Smooth muscle cell (in vitro differentiated cells): Measurements from ENCODE around the gene FAM168A. TPM values are rescaled to one million over a fixed set of nuclear protein-coding genes. Genes with fewer than 3 reads are reported as not detected.

Source experiments
- DNase-seq: peaks from one replicate; lab custom pipeline; 2025; ENCODE audit not compliant: unreplicated experiment; lab: John Stamatoyannopoulos, UW
- H2AFZ ChIP-seq: fragments of 200-600 bp; sonication (generic); 2 replicates; pipeline ENCODE4 v1.6.0; 2016; ENCODE audit warnings: antibody characterized with exemption, low read depth, mild to moderate bottlenecking
- H3F3A ChIP-seq: fragments of 200-600 bp; sonication (generic); 2 replicates; pipeline ENCODE4 v1.6.0; 2017; ENCODE audit warnings: antibody characterized with exemption, low read depth
- H3K27ac ChIP-seq: fragments of 200-600 bp; sonication (generic); 2 replicates; pipeline ENCODE4 v1.5.1; 2016; ENCODE audit warnings: low read depth, mild to moderate bottlenecking
- H3K27me3 ChIP-seq: fragments of 200-600 bp; sonication (generic); 2 replicates; pipeline ENCODE4 v1.6.1; 2016; ENCODE audit warnings: low read depth, mild to moderate bottlenecking
- H3K36me3 ChIP-seq: fragments of 200-600 bp; sonication (generic); 2 replicates; pipeline ENCODE4 v1.5.1; 2016; ENCODE audit warnings: low read depth
- H3K4me1 ChIP-seq: fragments of 200-600 bp; sonication (generic); 2 replicates; pipeline ENCODE4 v1.5.1; 2016; ENCODE audit warnings: low read depth
- H3K4me2 ChIP-seq: fragments of 200-600 bp; sonication (generic); 2 replicates; pipeline ENCODE4 v1.6.0; 2016; ENCODE audit warnings: mild to moderate bottlenecking
- H3K4me3 ChIP-seq: fragments of 200-600 bp; sonication (generic); 2 replicates; pipeline ENCODE4 v1.5.1; 2016; ENCODE audit warnings: mild to moderate bottlenecking
- H3K79me2 ChIP-seq: fragments of 200-600 bp; sonication (generic); 2 replicates; pipeline ENCODE4 v1.6.0; 2016; ENCODE audit warnings: low read depth, mild to moderate bottlenecking
- H3K9ac ChIP-seq: fragments of 200-600 bp; sonication (generic); 2 replicates; pipeline ENCODE4 v1.6.0; 2016; ENCODE audit warnings: low read depth
- H3K9me3 ChIP-seq: fragments of 200-600 bp; sonication (generic); replicated peaks from 2 replicates; pipeline ENCODE4 v1.5.1; 2016; ENCODE audit warnings: low read depth
- H4K20me1 ChIP-seq: fragments of 200-600 bp; sonication (generic); 2 replicates; pipeline ENCODE4 v1.6.0; 2016; ENCODE audit warnings: low read depth
- WGBS: methylation state at CpG from one replicate; pipeline ENCODE4 v1.1.7; 2016; ENCODE audit warnings: low lambda C conversion rate; 5-methylcytosine and 5-hydroxymethylcytosine counted together
- polyA plus RNA-seq: library from polyadenylated mRNA; unstranded; fragments of >200 nt; fragmentation: Nextera tagmentation; extraction: Ambion mirVana; gene quantifications from 2 replicates; pipeline ENCODE4 v1.2.1, GENCODE V29; 2016
- total RNA-seq: library from RNA; depleted of rRNA; stranded (reverse); fragments of >200 nt; gene quantifications from 2 replicates; pipeline ENCODE4 v1.2.3, GENCODE V29; 2014
- TF ChIP-seq, protein P1 (sequence below): fragments of 200-600 bp; sonication (generic); IDR thresholded peaks from 2 replicates; pipeline ENCODE4 v1.5.1; 2017; ENCODE audit warnings: borderline replicate concordance, mild to moderate bottlenecking, antibody characterized with exemption; ENCODE audit not compliant: insufficient read depth, poor library complexity, severe bottlenecking

The FAM168A gene, protein sequence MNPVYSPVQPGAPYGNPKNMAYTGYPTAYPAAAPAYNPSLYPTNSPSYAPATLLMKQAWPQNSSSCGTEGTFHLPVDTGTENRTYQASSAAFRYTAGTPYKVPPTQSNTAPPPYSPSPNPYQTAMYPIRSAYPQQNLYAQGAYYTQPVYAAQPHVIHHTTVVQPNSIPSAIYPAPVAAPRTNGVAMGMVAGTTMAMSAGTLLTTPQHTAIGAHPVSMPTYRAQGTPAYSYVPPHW
- total RNA-seq (32.5 and 39.3 TPM in 2 replicates), polyA plus RNA-seq (10.8 and 13.0 TPM in 2 replicates)

DNA sequence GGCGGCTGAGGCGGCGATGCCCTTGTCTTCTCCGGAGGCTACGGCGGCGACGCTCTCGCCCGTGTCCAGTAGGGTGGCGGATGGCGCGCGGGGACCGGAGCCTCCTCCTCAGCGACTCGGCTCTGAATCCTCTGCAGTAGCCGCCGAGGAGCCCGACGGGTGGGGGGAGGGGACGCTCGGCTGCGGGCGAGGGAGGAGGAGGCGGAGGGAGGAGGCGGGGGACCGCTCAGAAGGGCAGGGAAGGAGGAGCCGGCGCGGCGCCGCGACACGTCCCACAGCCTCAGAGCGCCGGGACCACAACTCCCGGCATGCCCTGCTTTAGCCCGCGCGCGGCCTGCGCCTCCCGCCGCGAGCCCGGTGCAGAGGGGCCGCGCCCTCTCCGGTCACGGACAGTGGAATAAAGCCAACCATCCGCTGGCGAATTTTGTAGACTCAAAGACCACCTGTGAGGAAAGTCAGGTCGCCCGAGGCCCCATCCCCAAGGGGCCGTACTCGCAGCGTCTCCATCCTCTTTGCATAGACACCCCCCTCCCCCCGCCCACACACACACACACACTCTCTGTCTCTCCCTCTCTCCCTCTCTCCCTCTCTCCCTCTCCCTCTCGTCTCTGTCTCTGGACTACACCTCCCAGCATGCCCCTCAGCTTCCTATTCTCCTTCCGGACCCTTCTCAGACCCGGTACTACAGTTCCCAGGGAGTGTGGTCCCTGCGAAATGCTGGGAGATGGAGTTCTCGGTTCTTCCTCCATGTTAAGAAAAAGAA lies at the start of gene FAM168A:
Gene FAM168A (minus strand): TSS at position 157 of the 763 bp plus-strand sequence. CDS start 129,638 bp downstream, outside the sequence.
- no peaks in the 10 kb centered on the region for H3F3A ChIP-seq
- H3K4me3 ChIP-seq, result peak within 1 kb of the TSS; percentile 93
- TF ChIP-seq, protein P1, sequence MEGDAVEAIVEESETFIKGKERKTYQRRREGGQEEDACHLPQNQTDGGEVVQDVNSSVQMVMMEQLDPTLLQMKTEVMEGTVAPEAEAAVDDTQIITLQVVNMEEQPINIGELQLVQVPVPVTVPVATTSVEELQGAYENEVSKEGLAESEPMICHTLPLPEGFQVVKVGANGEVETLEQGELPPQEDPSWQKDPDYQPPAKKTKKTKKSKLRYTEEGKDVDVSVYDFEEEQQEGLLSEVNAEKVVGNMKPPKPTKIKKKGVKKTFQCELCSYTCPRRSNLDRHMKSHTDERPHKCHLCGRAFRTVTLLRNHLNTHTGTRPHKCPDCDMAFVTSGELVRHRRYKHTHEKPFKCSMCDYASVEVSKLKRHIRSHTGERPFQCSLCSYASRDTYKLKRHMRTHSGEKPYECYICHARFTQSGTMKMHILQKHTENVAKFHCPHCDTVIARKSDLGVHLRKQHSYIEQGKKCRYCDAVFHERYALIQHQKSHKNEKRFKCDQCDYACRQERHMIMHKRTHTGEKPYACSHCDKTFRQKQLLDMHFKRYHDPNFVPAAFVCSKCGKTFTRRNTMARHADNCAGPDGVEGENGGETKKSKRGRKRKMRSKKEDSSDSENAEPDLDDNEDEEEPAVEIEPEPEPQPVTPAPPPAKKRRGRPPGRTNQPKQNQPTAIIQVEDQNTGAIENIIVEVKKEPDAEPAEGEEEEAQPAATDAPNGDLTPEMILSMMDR, result no peak
- H3K9me3 ChIP-seq, result no peaks in the 10 kb centered on the region
- peaks cover 20% of the 10 kb centered on the region for H3K4me1 ChIP-seq
- H3K36me3 ChIP-seq, result no peaks in the 10 kb centered on the region
- H3K79me2 ChIP-seq, result peaks cover 47% of the 10 kb centered on the region
- peak within 1 kb of the TSS; percentile 21 for H3K27ac ChIP-seq
- H3K9ac ChIP-seq, result peak within 1 kb of the TSS; percentile 77
- no peaks in the 10 kb centered on the region for H3K27me3 ChIP-seq
- H2AFZ ChIP-seq, result peak within 1 kb of the TSS; percentile 92
- peaks cover 41% of the 10 kb centered on the region for H4K20me1 ChIP-seq
- H3K4me2 ChIP-seq, result peak within 1 kb of the TSS; percentile 84
- WGBS, result 0% methylated on average over 28 of the region's 64 CpGs
- DNase-seq, result peak; percentile 87

DNA sequence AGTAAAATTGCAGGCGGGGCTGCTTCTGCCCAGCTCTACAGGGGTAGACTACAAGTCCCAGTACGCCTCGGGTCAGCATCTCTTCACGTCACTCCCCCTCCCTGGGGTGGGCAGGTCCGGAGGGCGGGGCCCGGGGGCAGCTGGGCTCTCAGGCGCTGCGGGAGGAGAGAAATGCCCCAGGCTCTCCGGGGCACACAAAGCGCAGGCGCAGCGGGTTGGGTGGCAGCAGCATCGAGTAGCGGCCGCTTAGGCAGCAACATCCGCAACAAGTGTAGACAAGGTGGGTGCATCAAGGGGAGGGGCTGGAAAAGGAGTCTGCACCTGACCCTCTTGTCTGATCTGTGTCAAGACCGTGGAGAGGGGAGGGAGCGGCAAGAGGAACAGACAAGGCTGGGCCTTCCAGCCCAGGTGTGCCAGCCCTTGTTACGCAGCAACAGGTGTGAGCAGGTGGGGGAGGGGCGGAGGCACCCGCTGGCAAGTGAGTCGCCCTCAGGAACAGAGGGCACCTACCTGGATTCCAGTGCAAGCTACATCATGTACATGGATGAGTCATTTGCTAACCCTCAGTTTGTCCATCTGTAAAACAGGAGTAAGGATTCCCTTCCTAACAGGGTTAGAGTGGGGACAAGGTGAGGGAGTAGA lies 49.7 kb upstream of the FAM168A start:
- Histone ChIP-seq H2AFZ (no peak overlapping the region), H3K36me3 (no peaks in the 10 kb centered on the region), H3F3A (peaks cover 3% of the 10 kb centered on the region), H3K79me2 (no peaks in the 10 kb centered on the region), H3K4me3 (peak overlapping the region; percentile 29), H3K4me1 (peaks cover 44% of the 10 kb centered on the region), H3K27ac (no peak overlapping the region), H3K9me3 (no peaks in the 10 kb centered on the region), H3K4me2 (peak overlapping the region; percentile 76), H4K20me1 (no peaks in the 10 kb centered on the region), H3K9ac (no peak overlapping the region), H3K27me3 (no peaks in the 10 kb centered on the region)
- WGBS, result 11% methylated on average over 23 of the region's 23 CpGs
- DNase-seq, result peak; percentile 33
- TF ChIP-seq, protein P1, result no peak

DNA sequence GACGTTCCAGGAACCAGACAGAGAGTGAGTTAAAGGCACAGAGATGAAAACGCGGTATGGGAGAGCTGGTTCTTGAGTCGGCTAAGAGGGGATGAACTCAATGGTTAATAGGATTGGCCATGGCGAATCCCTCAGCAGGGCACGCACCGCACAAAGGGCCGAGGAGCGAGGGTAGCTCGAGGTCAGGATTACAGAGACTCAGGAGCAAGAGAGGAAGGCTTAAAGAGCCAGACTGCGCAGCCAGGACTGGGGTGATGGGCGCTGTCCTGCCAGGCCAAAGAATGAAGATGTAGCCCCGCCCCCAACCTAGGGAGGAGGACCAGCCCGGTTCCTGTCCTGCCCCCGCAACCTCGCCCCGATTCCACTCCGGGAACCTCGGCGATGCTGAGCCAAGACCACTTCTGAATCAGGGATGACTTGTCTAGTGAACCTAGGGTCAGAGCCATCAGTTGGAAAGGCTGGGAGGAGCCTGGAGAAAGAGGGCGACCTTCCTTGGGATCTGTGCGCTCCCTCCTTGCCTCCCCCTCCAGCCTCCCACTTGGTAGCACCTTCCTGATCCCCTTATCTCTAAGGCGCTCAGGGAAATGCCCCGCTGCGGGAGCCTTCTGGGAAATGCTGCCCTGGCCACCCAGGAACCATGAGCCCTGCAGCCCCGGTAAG lies 48.2 kb upstream of the FAM168A start, which contains the start of gene PLEKHB1:
Gene PLEKHB1 (plus strand): TSS at position 610 of the 660 bp plus-strand sequence. CDS start 28 bp downstream, at position 638.
- WGBS, result 7% methylated on average over 26 of the region's 26 CpGs
- Histone ChIP-seq H3K27ac (no peak within 1 kb of the TSS), H4K20me1 (no peaks in the 10 kb centered on the region), H3K36me3 (no peaks in the 10 kb centered on the region), H3K27me3 (no peaks in the 10 kb centered on the region), H3K9ac (no peak within 1 kb of the TSS), H3F3A (peaks cover 3% of the 10 kb centered on the region), H3K4me1 (peaks cover 33% of the 10 kb centered on the region), H3K4me2 (peak within 1 kb of the TSS; percentile 79), H3K79me2 (no peaks in the 10 kb centered on the region), H2AFZ (peak within 1 kb of the TSS; percentile 10), H3K9me3 (no peaks in the 10 kb centered on the region), H3K4me3 (peak within 1 kb of the TSS; percentile 29)
- DNase-seq, result peak; percentile 10
- TF ChIP-seq, protein P1, result no peak
